Measurements from ENCODE around the gene CD209. TPM values are rescaled to one million over a fixed set of nuclear protein-coding genes. Genes with fewer than 3 reads are reported as not detected.

Gene CD209
- total RNA-seq, 1 experiment from 2014 or later, result not detected

DNA sequence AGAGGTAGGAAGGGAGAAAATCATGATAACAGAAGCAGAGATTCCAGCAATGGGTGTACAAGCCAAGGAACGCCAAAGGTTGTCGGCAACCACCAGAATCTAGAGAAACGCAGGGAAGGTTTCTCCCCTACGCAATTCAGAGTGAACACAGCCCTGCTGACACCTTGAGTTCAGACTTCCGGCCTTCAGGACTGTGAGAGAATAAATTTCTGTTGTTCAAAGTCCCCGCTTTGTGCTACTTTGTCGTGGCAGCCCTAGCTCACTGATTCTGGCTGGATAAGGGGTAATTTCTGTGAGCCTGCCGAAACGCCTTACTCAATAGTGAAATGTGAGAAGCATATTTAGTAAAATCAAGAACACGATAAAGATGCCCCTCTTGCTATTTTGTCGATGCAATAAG, 10.1 kb downstream of the CD209 start:
- no peak for DNase-seq (ENCODE audit: low read depth)

DNA sequence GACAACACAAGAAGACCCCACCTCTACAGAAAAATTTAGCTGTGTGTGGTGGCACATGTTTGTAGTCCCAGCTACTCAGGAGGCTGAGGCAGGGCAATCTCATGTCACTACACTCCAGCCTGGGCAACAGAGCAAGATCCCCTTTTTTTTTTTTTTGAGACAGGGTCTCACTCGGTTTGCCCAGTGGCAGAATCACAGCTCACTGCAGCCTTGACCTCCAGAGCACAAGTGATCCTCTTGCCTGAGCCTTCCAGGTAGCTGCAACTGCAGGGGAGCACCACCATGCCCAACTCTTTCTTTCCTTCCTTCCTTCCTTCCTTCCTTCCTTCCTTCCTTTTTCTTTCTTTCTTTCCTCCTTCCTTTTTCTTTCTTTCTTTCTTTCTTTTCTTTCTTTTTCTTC, 11.2 kb downstream of the CD209 start:
- DNase-seq (ENCODE audit: low read depth), result no peak

DNA sequence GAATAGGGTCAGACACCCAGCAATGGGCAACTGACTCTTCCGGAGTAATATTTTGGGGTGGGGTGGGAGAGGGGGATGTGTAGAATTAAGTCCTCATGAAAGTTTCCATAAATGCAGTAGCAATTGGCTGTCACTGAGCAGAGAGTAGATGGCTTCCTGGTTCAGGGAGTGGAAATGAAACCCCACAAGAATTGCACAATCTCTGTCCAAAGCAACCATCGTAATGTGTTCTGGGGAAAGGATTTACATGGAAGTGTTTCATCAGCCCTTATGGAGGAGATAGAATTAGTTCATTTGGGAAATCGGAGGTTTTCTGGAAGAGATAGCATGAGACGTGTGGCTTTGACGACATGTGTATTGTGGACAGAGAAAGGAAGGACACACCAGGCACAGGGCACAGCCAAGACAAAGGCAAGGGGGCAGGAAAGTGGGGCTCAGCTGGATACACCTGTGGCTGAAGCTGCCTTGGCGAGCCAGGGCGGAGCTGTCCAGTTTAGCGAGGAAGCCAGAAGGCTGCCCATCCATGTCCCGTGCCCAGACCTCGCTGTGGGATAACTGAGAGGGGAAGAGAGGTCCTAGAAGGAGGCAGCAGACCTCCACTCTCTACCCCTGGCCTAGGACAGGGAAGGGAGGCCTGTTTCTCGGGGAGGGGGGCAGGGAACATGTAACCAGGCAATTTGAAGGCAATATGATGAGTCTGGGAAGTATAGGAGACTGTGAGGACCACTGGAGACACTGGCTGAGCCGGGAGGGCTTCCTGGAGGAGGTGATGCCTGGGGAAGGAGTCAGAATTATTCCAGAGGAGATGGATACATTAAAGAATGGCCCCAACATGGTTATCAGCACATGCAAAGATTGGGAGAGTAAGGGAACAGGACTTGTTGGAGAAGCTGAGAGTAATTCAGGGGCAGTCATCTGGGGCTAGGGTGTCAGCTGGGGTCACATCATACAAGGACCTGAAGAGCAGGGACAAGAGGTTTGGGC, 12.8 kb downstream of the CD209 start:
- no peak for DNase-seq (ENCODE audit: low read depth)

DNA sequence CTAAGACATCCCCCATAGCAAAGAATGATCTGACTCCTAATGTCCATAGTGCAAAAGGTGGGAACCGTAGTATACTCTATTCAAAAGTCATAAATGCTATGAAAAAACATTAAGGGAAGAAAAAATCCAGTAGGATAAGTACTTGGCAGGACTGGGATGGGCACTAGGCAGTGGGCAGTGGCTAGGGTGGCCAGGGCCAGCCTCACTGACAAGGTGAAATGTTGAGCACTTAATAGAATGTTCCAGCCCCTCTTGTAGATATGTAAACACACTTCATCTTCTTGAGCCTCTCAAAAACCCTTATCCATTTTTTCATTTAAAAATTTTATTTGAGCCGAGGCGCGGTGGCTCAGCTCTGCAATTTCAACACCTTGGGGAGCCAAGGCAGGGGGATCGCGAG, 14.0 kb downstream of the CD209 start:
- DNase-seq (ENCODE audit: low read depth), result no peak

GRCh38 chr19:7732045-7732444, 15.3 kb downstream of the CD209 start, which contains the start of gene CLEC4G:
Gene CLEC4G, minus strand, starts transcription at chr19:7732110. Its CDS starts 8 bp downstream, at chr19:7732102.
- DNase-seq (ENCODE audit: low read depth), result no peak

DNA sequence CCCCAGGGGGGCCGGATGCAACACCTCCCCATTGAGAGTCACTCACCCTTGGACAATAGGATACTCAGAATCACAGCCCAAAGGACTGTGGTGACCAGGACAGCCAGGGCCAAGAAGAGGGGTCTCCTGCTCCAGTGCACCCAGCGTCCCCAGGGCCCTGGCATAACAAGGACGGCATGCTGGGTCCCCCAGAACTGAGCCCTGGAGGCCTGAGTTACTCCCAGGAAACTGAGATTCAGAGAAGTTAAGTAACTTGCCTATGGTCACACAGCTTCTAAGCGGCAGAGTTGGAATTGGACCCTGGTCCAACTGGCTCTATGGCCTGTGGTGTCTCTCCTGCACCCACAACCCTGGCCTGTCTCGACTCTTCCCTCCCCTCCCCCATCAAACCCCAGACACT, 15.7 kb downstream of the CD209 start:
- DNase-seq (ENCODE audit: low read depth), result no peak

- no peak for DNase-seq (ENCODE audit: low read depth)
Measured at GRCh38 chr19:7731218-7731595, 16.1 kb downstream of the CD209 start.

GRCh38 chr19:7730286-7731217, 16.8 kb downstream of the CD209 start:
- no peak for DNase-seq (ENCODE audit: low read depth)

GRCh38 chr19:7729831-7730285, 17.5 kb downstream of the CD209 start:
- DNase-seq (ENCODE audit: low read depth), result no peak

DNA sequence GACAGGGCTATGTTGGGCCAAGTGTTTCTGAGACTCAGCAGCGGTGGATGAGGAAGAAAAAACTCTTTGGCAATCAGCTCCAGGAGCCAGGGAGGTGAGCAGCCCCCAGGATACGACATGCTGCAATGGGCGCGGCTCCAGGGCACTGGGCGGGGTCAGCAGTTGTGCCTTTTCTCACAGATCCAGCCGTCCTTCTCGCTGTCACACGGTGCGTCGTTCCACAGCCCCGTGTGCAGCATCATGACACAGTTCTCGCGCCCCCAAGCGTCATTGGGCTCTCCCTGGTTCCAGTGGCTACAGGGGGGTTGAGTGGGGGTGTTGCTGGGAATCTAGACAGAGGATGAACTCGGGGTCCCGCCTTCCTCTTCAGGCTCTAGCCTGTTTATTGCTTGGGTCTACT, 18.1 kb downstream of the CD209 start:
- DNase-seq (ENCODE audit: low read depth), result no peak

GRCh38 chr19:7725791-7726190, 21.5 kb downstream of the CD209 start:
- DNase-seq (ENCODE audit: low read depth), result no peak

- DNase-seq (ENCODE audit: low read depth), result no peak
Measured at GRCh38 chr19:7722231-7722651, 25.1 kb downstream of the CD209 start.

- DNase-seq (ENCODE audit: low read depth), result no peak
Measured at GRCh38 chr19:7720351-7720750, 27.0 kb downstream of the CD209 start.

DNA sequence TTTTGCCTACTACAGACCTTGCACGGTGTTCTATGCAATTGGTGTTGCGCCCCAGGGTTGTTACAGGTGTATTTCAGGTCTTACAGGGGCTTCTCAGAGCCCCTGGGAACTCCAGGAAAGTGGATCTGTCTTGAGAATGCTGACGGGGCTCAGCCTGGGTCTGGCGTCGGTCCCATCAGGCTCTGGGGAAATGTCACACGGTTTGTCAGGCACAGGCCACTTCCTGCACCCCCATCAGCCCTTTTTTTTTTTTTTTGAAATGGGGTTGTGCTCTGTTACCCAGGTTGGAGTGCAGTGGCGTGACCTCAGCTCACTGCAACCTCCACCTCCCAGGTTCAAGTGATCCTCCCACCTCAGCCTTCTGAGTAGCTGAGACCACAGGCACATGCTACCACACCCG, 28.7 kb downstream of the CD209 start:
- no peak for DNase-seq (ENCODE audit: low read depth)

DNA sequence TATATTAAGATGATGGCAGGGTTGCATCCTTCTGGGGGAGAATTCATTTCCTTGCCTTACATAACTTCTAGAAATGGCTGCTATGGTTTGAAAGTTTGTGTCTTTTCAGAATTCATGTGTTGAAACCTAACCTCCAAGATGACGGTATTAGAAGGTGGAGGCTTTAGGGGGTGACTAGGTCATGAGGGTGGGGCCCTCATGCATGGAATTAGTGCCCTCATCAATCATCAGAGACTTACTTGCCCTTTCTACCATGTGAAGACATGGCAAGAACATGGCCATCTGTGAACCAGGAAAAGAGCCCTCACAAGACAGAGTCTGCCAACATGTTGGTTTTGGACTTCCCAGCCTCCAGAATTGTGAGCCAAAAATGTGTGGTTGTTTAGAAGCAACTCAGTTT, 30.6 kb downstream of the CD209 start:
- no peak for DNase-seq (ENCODE audit: low read depth)

DNA sequence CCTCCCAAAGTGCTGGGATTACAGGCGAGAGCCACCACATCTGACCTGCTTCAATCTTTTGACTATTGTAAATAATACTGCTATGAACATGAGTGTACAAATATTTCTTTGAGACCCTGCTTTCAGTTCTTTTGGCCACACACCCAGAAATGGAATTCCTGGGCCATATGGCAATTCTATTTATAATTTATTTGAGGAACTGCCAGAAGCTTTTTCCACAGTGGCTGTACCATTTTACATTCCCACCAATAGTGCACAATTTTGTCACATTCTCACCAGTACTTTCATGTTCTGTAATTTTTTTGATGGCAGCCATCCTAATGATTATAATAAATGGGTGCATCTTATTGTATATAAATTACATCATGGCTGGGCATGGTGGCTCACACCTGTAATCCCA, 31.7 kb downstream of the CD209 start:
- DNase-seq (ENCODE audit: low read depth), result no peak

DNA sequence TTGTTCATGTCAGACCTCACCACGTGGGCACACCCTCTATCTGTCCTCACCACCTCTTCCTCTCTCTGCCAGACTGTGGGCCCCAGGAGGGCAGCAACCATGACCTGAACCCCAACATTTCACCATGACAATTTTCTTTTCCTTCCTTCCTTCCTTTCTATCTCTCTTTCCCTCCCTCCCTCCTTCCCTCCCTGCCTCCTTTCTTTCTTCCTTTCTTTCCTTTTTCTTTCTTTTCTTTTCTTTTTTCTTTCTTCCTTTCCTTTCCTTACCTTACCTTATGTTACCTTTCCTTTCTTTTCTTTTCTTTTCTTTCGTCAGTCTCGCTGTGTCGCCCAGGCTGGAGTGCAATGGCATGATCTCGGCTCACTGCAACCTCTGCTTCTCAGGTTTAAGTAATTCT, 36.7 kb downstream of the CD209 start:
- DNase-seq (ENCODE audit: low read depth), result no peak

GRCh38 chr19:7709932-7710460, 37.3 kb downstream of the CD209 start:
- no peak for DNase-seq (ENCODE audit: low read depth)

DNA sequence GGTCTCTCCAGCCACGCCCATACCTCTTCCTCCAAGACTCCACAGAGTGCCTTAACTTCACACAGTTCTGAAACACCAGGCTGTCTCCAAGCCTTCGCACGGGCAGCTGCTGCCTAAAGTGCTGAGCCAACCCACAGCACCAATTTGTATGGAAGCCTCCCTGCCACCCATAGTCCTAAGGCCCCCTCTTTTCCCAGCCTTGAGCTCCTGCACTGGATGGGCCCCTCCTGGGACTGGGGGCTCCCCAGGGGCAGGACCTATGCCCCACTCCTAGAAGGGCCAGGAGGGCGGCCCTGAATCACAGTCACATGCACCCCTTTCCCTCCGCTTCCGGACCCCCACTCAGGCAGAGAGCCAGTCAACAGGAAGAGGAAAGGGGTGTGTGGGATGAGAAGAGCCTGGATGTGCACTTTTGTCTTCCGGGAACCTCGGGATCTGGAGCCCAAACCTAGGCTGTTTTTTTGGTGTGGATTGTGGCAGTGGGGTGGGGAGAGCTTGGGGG, 40.3 kb downstream of the CD209 start:
- no peak for DNase-seq (ENCODE audit: low read depth)

DNA sequence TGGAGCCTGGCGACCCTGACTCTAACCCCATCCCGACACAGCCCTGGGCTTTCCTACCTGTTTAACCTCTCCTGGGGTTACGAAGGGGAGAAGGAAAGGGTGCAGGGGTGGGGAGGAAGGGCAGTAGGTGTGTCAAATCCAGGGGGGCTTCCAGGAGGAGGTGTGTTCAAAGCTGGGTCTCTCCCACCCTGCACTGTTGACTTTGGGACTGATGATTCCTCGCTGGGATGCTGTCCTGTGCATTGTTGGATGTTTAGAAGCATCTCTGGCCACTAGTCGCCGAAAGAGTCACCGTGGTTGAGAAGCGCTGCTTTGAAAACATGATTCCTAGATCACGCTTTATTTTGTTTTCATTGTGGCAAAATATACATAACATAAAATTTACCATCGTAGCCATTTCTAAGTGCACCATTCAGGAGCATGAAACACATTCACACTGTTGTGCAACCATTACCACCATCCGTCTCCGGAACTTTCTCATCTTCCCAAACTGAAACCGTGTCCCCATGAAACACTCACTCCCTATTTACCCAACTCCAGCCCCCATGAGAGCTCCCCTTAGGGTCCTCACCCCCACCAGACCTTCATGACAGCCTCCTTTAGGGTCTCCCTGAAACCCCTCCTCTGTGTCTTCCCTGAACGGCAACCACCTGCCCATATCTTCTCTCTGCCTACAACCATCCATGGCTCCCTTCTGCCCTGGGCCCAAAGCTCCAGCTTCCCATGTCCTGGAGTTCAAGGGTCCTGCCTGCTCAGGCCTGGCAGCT, 41.0 kb downstream of the CD209 start:
- no peak for DNase-seq (ENCODE audit: low read depth)

Measured in RPMI7951 (cell line).